ENCODE data around the gene ELFN2. TPM values are rescaled to one million over a fixed set of nuclear protein-coding genes. Genes with fewer than 3 reads are reported as not detected.

Gene ELFN2
- total RNA-seq, 1 donor, result under 0.01 TPM

DNA sequence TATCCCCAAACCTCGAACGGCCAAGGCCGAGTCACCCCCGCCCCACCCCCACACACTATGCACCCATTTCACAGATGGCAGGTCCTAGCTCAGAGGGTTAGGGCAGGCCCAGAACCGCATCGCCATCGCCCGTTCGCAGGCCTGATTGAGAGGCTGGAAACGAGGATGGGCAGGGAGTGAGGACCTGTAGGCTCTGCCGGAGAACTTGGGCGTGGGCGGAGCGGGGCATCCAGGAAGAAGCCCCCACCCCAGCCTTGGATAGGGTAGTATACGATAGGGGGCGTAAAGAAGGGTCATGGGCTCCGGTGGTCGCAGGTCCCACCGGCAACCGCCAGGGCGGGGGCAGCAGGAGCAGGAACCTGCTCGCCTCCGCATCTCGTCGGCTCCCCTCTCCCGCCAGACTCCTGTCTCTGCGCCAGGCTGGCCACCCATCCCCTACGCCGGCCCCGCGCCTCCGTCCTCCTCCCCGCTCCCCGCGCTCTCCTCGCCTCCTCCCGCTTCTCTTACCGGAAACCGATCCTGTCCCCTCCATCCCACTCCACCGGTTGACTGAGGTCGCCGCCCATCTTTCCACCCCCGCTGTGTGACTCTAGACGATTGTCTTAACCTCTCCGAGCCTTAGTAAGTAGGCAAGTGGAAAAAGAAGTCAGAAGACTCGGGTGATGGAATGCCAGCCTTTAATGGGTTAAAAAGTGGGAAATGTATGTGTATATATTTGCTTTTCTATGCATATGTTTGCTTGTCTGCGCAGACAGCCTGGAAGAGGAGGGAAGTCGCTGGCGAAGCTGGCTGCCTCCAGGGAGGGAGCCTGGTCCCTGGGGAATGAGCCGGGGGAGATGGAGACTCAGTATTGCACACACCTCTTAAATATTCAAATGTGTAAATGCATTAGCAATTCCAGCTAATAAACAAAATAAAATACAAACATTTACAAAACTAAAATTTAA, 92.1 kb downstream of the ELFN2 start:
- no peak for DNase-seq (ENCODE audit: low read depth)
- TF ChIP-seq, protein P1, sequence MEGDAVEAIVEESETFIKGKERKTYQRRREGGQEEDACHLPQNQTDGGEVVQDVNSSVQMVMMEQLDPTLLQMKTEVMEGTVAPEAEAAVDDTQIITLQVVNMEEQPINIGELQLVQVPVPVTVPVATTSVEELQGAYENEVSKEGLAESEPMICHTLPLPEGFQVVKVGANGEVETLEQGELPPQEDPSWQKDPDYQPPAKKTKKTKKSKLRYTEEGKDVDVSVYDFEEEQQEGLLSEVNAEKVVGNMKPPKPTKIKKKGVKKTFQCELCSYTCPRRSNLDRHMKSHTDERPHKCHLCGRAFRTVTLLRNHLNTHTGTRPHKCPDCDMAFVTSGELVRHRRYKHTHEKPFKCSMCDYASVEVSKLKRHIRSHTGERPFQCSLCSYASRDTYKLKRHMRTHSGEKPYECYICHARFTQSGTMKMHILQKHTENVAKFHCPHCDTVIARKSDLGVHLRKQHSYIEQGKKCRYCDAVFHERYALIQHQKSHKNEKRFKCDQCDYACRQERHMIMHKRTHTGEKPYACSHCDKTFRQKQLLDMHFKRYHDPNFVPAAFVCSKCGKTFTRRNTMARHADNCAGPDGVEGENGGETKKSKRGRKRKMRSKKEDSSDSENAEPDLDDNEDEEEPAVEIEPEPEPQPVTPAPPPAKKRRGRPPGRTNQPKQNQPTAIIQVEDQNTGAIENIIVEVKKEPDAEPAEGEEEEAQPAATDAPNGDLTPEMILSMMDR (IDR thresholded peaks at IDR 0.05; ENCODE audit: insufficient read depth, low read depth, low read length), result no peak
- H3K4me3 ChIP-seq (ENCODE audit: low read depth, low read length), result no peak overlapping the region

DNA sequence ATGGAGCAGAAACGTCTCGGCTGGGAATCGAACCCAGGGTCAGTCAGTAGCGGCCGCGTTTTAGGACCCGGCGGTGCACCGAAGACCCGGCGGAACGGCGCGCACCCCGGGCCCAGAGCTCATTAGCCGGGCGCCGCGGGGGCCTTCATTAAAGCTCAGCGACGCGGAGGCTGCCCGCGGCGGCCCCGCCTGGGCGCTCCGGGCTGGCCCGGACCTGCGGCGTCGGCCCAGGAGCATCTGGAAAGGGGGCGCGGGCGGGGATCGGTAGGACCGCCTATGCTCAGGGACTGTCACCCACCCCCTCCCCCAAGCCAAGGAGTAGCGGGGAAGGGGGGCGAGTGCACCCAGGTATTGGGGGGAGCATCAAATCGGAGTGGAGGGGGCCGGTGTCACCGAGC, 92.8 kb downstream of the ELFN2 start:
- no peak for DNase-seq (ENCODE audit: low read depth)
- no peak overlapping the region for H3K4me3 ChIP-seq (ENCODE audit: low read depth, low read length)
- TF ChIP-seq, protein P1 (IDR thresholded peaks at IDR 0.05; ENCODE audit: insufficient read depth, low read depth, low read length), result no peak

DNA sequence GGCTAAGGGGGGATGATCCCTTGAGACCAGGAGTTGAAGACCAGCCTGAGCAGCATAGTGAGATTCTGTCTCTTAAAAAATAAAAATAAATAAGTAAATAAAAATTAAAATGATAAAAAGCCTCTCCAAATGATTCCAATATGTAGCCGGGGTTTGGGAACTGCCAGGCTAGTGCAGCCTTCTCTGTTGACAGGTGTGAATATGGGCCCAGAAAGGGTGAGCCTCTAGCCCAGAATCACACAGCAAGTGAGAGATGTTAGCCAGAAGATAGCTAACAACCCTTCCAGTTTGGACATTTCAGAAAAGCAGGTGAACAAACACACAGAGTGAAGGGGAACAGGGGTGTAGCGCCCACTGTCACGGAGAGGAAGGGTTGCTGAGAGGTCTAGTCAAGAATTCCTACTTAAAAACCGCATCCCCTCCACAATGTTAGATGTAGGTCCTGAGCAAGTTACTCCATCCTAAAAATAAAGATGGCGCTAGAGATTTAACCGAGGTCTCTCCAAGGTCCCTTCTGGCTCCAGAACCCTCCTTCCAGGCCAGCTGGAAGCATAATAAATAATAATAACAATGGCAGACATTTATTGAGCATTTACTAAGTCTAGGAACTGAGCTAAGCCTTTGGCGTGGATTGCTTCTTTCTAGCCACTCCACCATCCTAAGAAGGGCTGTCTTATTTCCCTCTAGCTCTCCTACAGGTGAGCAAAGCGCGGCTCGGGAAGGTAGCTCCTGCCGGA, 93.4 kb downstream of the ELFN2 start:
- H3K4me3 ChIP-seq (ENCODE audit: low read depth, low read length), result no peak overlapping the region
- TF ChIP-seq, protein P1 (IDR thresholded peaks at IDR 0.05; ENCODE audit: insufficient read depth, low read depth, low read length), result no peak
- no peak for DNase-seq (ENCODE audit: low read depth)

DNA sequence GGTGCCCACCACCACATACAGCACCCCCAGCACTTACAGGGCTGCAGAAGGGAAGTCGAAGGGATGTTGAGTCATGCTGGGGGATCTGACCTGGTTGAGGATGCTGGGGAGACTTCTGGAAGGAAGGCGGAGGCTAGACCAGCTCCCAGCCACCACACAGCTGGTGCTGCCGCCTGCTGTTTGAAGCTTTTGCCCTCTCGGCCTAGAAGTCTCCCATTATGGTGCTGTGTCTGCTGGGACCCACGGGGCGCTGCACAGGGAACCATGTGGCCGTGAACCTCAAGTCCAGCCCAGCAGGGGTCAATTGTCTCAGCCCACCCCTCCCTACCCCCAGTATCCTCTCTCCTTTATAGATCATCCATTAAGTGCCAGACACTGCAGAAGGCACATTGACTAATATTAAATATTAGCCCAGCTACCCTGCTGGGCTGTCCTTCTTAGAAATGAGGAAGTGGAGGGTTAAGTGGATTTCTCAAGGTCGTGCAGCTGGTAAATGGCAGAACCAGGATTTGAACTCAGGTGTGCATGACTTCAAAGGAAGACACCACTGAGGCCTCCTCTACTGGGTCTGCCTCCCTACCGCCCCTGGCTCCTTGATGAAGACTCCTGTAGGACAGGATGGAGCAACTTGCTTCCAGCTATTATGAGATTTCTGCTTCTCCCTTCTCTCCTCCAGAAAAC, 95.3 kb downstream of the ELFN2 start:
- H3K4me3 ChIP-seq (ENCODE audit: low read depth, low read length), result no peak overlapping the region
- TF ChIP-seq, protein P1 (IDR thresholded peaks at IDR 0.05; ENCODE audit: insufficient read depth, low read depth, low read length), result no peak
- no peak for DNase-seq (ENCODE audit: low read depth)

DNA sequence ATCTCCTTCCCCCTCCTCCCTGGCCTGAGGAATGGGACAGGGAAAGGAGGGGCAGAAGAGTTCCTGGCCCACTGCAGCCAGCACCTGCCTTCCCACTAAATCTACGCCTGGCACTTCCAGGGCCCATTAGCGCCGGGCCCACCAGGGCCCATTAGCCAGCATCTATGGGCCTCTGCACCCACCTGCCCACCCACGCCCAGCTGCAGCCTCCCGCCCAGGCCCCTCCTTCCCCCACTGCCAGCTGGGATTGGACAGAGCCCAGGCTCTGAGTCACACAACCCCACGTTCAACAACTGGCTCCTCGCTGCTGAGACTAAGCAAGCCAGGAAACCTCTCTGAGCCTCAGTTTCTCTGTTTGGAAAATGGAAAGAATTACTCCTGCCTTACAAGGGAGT, 96.2 kb downstream of the ELFN2 start:
- TF ChIP-seq, protein P1 (IDR thresholded peaks at IDR 0.05; ENCODE audit: insufficient read depth, low read depth, low read length), result no peak
- DNase-seq (ENCODE audit: low read depth), result peak; percentile 51
- H3K4me3 ChIP-seq (ENCODE audit: low read depth, low read length), result no peak overlapping the region

DNA sequence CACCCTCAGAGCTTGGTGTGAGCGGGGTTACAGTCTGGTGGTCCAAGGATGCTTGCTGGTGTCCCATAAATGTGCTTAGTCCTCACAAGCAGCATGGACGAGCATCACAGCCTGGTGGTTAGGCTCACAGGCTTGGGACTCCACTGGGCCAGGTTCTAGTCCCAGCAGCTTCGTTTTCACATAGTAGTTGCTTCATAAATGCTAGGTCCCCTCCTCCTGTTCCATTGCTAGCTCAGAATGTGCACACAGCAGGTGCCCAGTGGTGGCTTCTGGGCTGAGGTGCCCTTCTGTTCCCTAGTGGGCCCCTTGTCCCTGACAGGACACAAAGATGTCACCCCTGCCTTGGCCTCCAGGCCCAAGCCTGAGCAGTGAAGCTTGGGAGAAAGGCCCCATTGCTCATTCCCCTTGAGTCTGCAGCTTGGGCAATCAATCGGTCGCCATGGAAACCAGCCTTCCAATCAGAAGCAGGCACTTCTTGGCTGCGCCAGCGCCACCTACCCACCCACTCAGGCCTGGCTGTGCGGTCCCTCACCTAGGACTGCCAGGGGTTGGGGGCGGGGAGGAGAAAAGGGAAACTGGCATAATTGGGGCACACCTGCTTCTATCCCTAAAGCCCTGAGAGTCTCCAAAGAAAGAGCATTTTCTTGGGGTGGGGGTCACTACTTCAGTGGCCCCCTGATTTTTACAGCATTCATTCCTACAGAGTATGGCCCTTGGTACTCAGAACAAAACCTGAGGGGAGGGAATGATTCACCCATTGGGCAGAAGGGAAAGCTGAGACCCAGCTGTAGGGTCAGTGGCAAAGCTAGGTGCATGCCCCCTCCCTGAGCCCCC, 96.9 kb downstream of the ELFN2 start:
- no peak overlapping the region for H3K4me3 ChIP-seq (ENCODE audit: low read depth, low read length)
- DNase-seq (ENCODE audit: low read depth), result peak; percentile 76
- TF ChIP-seq, protein P1 (IDR thresholded peaks at IDR 0.05; ENCODE audit: insufficient read depth, low read depth, low read length), result peak; percentile 29

Measured in fibroblast of villous mesenchyme (primary cell).